Ishikawa (cell line): ENCODE results near the gene ZBED2.

ENCODE experiments used
- EGR1 ChIP-seq: IDR thresholded peaks from 2 replicates; pipeline ENCODE4 v1.6.1; 2012
- RAD21 ChIP-seq: IDR thresholded peaks from 2 replicates; pipeline ENCODE4 v1.6.1; 2012; ENCODE audit warnings: low read depth
- TEAD4 ChIP-seq: IDR thresholded peaks from 2 replicates; pipeline ENCODE4 v1.6.1; 2012

GRCh38 chr3:111571282-111571681 lies 23.9 kb downstream of the ZBED2 start:
- TF ChIP-seq RAD21 (no peak), EGR1 (no peak), TEAD4 (no peak)
